HG02970 (cell line): ENCODE results near the gene DGKH.
"Not testable (repeated sequence)": the region's sequence is repeated elsewhere in the genome, so short reads cannot be mapped to it uniquely, and the experiment has no call there.

Source experiments
- ATAC-seq: cut with Tn5 transposase; IDR thresholded peaks from one replicate; pipeline ENCODE4 v1.9.1; 2021; ENCODE audit warnings: mild to moderate bottlenecking, moderate library complexity, moderate number of reproducible peaks; ENCODE audit not compliant: unreplicated experiment, low FRiP score

Gene DGKH

GRCh38 chr13:42152495-42152894 lies 104.0 kb downstream of the DGKH start:
- ATAC-seq, result no peak

GRCh38 chr13:42153199-42154113 lies 105.0 kb downstream of the DGKH start:
- ATAC-seq, result no peak

- ATAC-seq, result no peak
These were observed 106.8 kb downstream of the DGKH start for GRCh38 chr13:42155251-42155650.

GRCh38 chr13:42163338-42163737 lies 114.9 kb downstream of the DGKH start:
- not testable (repeated sequence) for ATAC-seq

- ATAC-seq, result not testable (repeated sequence)
These were observed 115.5 kb downstream of the DGKH start for GRCh38 chr13:42163910-42164309.

GRCh38 chr13:42164557-42165125 lies 116.2 kb downstream of the DGKH start:
- no peak for ATAC-seq

- ATAC-seq, result no peak
These were observed 120.0 kb downstream of the DGKH start for GRCh38 chr13:42168496-42168895.

- no peak for ATAC-seq
These were observed 121.6 kb downstream of the DGKH start for GRCh38 chr13:42170029-42170428.

- no peak for ATAC-seq
These were observed 125.4 kb downstream of the DGKH start for GRCh38 chr13:42173789-42174343.

- no peak for ATAC-seq
These were observed 126.1 kb downstream of the DGKH start for GRCh38 chr13:42174344-42175162.

- ATAC-seq, result no peak
These were observed 127.8 kb downstream of the DGKH start for GRCh38 chr13:42176294-42176693.

GRCh38 chr13:42177189-42177588 lies 128.7 kb downstream of the DGKH start:
- ATAC-seq, result no peak

GRCh38 chr13:42181381-42181953 lies 133.0 kb downstream of the DGKH start:
- ATAC-seq, result no peak

- ATAC-seq, result no peak
These were observed 140.6 kb downstream of the DGKH start for GRCh38 chr13:42189061-42189460.

- ATAC-seq, result no peak
These were observed 142.1 kb downstream of the DGKH start for GRCh38 chr13:42190529-42190928.

GRCh38 chr13:42211704-42212464 lies 163.4 kb downstream of the DGKH start:
- no peak for ATAC-seq

- ATAC-seq, result no peak
These were observed 166.0 kb downstream of the DGKH start for GRCh38 chr13:42214446-42214845.

- ATAC-seq, result no peak
These were observed 167.4 kb downstream of the DGKH start for GRCh38 chr13:42215578-42216421.

GRCh38 chr13:42216422-42216735 lies 167.9 kb downstream of the DGKH start:
- no peak for ATAC-seq
